Measurements from ENCODE around the gene NDUFAF7. TPM values are rescaled to one million over a fixed set of nuclear protein-coding genes. Genes with fewer than 3 reads are reported as not detected.
"Not testable (repeated sequence)": the region's sequence is repeated elsewhere in the genome, so short reads cannot be mapped to it uniquely, and the experiment has no call there.

Gene NDUFAF7, protein sequence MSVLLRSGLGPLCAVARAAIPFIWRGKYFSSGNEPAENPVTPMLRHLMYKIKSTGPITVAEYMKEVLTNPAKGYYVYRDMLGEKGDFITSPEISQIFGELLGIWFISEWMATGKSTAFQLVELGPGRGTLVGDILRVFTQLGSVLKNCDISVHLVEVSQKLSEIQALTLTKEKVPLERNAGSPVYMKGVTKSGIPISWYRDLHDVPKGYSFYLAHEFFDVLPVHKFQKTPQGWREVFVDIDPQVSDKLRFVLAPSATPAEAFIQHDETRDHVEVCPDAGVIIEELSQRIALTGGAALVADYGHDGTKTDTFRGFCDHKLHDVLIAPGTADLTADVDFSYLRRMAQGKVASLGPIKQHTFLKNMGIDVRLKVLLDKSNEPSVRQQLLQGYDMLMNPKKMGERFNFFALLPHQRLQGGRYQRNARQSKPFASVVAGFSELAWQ
- 28.8 and 44.1 TPM in 2 replicates for total RNA-seq (2014; rRNA removed; shearing (Covaris generic))

GRCh38 chr2:37231241-37232130 lies at the start of gene NDUFAF7, which contains the start of gene CEBPZ:
TSS of gene NDUFAF7 (plus strand) at chr2:37231658. CDS start at chr2:37231706, 48 bp downstream.
TSS of gene CEBPZ (minus strand) at chr2:37231596. CDS start at chr2:37231567, 29 bp downstream.
- peak within 1 kb of the TSS; percentile 88 for H3K4me3 ChIP-seq (ENCODE audit: insufficient read depth, low read depth, low read length)
- H3K36me3 ChIP-seq (replicated peaks; ENCODE audit: control insufficient read depth, insufficient read depth, low read length): peaks cover 15% of the 10 kb centered on the region
- H3K27me3 ChIP-seq (ENCODE audit: control insufficient read depth, insufficient read depth, low read length): no peaks in the 10 kb centered on the region
- DNase-seq: peak; percentile 88

DNA sequence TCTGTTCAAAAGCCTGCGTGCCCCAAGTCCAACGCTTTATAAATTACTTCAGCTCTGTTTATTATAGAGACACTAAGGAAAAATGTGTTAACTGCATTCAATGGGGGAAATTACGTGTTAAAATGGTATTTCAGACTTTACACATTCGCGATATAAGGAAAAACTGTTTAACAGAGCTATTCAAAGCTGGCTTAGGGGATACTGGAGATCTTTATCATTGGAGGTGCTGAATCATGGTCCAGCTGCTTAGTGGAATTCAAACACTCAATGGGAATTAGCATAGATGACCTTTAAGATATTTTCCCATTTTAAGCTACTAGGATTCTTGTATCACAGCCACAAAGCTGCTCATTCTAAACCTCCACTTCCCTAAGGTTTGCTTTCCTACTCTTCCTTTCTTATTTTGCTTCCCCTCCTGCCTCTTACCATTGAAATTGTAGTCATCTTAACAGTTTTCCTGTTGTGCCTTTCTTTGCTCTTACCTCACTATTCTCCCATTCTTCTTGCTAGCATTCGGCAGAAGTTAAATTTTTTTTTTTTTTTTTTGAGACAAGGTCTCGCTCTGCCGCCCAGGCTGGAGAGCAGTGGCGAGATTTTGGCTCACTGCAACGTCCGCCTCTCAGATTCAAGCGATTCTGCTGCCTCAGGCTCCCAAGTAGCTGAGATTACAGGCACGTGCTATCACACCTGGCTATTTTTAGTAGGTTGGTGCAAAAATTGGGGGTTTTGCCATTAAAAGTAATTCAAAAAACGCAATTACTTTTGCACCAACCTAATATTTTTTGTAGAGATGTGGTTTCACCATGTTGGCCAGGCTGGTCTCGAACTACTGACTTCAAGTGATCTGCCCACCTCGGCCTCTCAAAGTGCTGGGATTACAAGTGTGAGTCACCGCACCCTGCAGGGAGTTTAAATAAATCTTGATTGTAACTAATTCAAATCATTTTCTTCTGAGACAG lies 49.5 kb upstream of the NDUFAF7 start:
- Histone ChIP-seq H3K4me3 (ENCODE audit: insufficient read depth, low read depth, low read length) (no peak overlapping the region), H3K27me3 (ENCODE audit: control insufficient read depth, insufficient read depth, low read length) (no peaks in the 10 kb centered on the region), H3K36me3 (replicated peaks; ENCODE audit: control insufficient read depth, insufficient read depth, low read length) (no peaks in the 10 kb centered on the region)
- DNase-seq: no peak

- Histone ChIP-seq H3K27me3 (ENCODE audit: control insufficient read depth, insufficient read depth, low read length) (no peaks in the 10 kb centered on the region), H3K36me3 (replicated peaks; ENCODE audit: control insufficient read depth, insufficient read depth, low read length) (no peaks in the 10 kb centered on the region), H3K4me3 (ENCODE audit: insufficient read depth, low read depth, low read length) (no peak within 1 kb of the TSS)
- DNase-seq: no peak
Measured at GRCh38 chr2:37188570-37188969, 42.9 kb upstream of the NDUFAF7 start, which contains the start of gene SULT6B1. TSS of gene SULT6B1 (minus strand) at chr2:37188670. CDS start at chr2:37188640, 30 bp downstream.

DNA sequence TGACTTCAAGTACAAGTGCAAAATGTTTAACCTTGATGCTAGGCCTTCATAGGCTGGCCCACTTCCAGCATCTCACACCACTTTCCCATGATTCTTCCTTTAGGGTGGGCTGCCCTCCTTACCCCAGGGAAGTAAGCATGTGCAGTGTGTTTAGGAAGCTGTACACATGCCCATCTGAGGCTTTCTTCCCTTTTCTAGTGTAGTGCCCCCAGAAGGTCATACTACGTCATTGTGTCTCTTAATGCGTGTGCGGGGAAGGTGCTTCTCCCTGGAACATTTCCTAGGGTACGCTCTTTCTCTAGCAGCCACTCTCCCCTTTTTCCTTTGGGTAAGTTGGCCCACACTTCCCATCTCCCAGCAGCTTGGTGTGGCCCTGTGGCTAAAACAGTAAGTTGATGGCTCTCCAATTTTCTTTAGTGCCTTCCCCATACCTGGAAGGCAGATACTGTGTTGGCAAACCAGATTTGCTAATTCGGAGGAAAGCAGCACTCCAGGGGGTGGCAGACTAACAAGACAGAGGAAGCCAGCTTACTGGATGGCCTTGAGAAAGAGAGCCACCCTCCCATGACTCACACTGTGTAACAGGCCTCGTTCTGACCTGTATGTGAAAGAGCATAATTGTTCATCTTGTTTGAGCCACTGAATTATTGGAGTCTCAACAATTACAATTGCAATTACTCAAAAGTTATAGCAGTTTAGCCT lies 41.9 kb upstream of the NDUFAF7 start:
- DNase-seq: peak; percentile 60
- no peaks in the 10 kb centered on the region for H3K27me3 ChIP-seq (ENCODE audit: control insufficient read depth, insufficient read depth, low read length)
- no peak overlapping the region for H3K4me3 ChIP-seq (ENCODE audit: insufficient read depth, low read depth, low read length)
- H3K36me3 ChIP-seq (replicated peaks; ENCODE audit: control insufficient read depth, insufficient read depth, low read length): no peaks in the 10 kb centered on the region

- no peaks in the 10 kb centered on the region for H3K27me3 ChIP-seq (ENCODE audit: control insufficient read depth, insufficient read depth, low read length)
- H3K36me3 ChIP-seq (replicated peaks; ENCODE audit: control insufficient read depth, insufficient read depth, low read length): no peaks in the 10 kb centered on the region
- H3K4me3 ChIP-seq (ENCODE audit: insufficient read depth, low read depth, low read length): no peak overlapping the region
- DNase-seq: no peak
Measured at GRCh38 chr2:37190290-37190689, 41.2 kb upstream of the NDUFAF7 start.

- DNase-seq: no peak
- Histone ChIP-seq H3K36me3 (replicated peaks; ENCODE audit: control insufficient read depth, insufficient read depth, low read length) (no peaks in the 10 kb centered on the region), H3K4me3 (ENCODE audit: insufficient read depth, low read depth, low read length) (no peak overlapping the region), H3K27me3 (ENCODE audit: control insufficient read depth, insufficient read depth, low read length) (no peaks in the 10 kb centered on the region)
Measured at GRCh38 chr2:37191253-37191652, 40.2 kb upstream of the NDUFAF7 start.

DNA sequence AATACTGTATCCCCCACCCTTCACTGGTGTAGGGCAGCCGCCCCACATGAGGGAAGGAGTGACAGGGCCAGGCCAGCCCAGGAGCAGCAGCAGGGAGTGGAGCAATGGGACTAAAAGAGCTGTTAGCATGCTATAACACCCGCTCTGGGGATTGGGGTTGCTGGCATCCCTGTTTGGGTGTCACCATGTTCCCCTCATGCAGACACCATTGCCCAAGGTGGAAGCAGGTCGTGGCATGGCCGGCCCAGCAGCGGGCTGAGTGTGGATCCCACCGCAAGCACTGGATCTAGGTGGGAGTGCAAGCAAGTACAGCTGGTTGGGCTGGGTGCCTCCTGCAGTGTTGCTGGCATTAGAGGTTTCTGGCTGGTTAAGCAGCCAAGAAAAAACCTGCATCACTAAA lies 39.7 kb upstream of the NDUFAF7 start:
- DNase-seq: peak; percentile 51
- Histone ChIP-seq H3K4me3 (ENCODE audit: insufficient read depth, low read depth, low read length) (no peak overlapping the region), H3K27me3 (ENCODE audit: control insufficient read depth, insufficient read depth, low read length) (no peaks in the 10 kb centered on the region), H3K36me3 (replicated peaks; ENCODE audit: control insufficient read depth, insufficient read depth, low read length) (no peaks in the 10 kb centered on the region)

DNA sequence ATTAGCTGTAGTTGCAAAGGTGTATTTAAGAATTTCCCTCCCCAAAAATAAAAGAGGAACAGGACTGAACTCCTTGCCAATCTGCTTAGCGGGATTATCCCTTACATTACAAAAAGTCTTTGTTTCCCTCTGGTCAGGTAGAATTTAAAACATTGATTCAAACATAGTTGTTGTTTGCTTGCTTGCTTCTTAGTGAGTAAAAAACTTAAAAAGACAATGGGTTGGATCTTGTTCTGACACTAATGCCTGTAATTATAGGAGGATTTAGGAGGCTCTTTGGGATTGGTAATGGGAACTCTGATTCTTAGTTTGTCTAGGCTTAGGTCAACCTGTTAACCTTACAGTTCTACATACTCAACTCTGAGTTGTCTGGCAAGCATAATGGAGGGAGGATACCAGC lies 38.9 kb upstream of the NDUFAF7 start:
- H3K27me3 ChIP-seq (ENCODE audit: control insufficient read depth, insufficient read depth, low read length): no peaks in the 10 kb centered on the region
- H3K36me3 ChIP-seq (replicated peaks; ENCODE audit: control insufficient read depth, insufficient read depth, low read length): no peaks in the 10 kb centered on the region
- DNase-seq: no peak
- no peak overlapping the region for H3K4me3 ChIP-seq (ENCODE audit: insufficient read depth, low read depth, low read length)

GRCh38 chr2:37195862-37196319 lies 35.6 kb upstream of the NDUFAF7 start:
- peak overlapping the region; percentile 99 for H3K4me3 ChIP-seq (ENCODE audit: insufficient read depth, low read depth, low read length)
- not testable (repeated sequence) for DNase-seq; H3K27me3 ChIP-seq (ENCODE audit: control insufficient read depth, insufficient read depth, low read length); H3K36me3 ChIP-seq (replicated peaks; ENCODE audit: control insufficient read depth, insufficient read depth, low read length)

GRCh38 chr2:37196320-37197195 lies 34.9 kb upstream of the NDUFAF7 start, which contains the start of gene CEBPZOS:
TSS of gene CEBPZOS (plus strand) at chr2:37196496. CDS start at chr2:37199705, 3,209 bp downstream.
- peak; percentile 78 for DNase-seq
- H3K36me3 ChIP-seq (replicated peaks; ENCODE audit: control insufficient read depth, insufficient read depth, low read length): peaks cover 4% of the 10 kb centered on the region
- H3K27me3 ChIP-seq (ENCODE audit: control insufficient read depth, insufficient read depth, low read length): no peaks in the 10 kb centered on the region
- peak within 1 kb of the TSS; percentile 99 for H3K4me3 ChIP-seq (ENCODE audit: insufficient read depth, low read depth, low read length)

DNA sequence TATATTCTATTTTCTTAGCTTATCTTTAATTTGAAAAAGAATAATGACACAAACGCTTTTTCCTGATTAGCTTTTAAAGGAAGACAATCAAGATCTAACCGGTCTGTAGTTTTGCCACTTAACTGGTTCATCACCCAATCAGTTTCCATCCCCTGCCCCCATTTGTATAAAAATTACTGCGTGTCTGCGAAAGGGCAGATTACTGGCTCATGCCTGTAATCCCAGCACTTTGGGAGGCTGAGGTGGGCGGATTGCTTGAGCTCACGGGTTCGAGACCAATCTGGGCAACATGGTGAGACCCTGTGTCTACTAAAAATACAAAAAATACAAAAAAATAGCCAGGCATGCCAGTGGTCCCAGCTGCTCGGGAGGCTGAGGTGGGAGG lies 32.8 kb upstream of the NDUFAF7 start:
- DNase-seq: no peak
- peaks cover 18% of the 10 kb centered on the region for H3K36me3 ChIP-seq (replicated peaks; ENCODE audit: control insufficient read depth, insufficient read depth, low read length)
- no peak overlapping the region for H3K4me3 ChIP-seq (ENCODE audit: insufficient read depth, low read depth, low read length)
- H3K27me3 ChIP-seq (ENCODE audit: control insufficient read depth, insufficient read depth, low read length): no peaks in the 10 kb centered on the region

DNA sequence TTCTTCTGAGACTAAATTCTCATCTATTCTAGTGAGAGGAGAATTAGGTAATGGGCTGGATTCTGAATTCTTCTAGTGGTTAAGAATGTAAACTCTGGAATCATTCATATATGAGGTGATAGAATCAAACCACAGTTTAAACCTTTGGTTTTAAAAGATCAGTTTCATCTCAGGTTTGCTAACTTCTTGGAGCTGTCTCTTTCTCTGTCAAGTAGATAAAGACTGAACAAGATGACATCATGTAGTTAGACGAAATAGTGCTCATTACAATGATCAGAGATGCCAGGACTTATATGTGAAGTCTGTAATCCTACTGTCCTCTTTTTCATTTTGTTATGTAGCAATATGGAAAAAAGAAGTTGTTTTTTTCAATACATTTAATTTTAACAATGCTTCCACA lies 30.2 kb upstream of the NDUFAF7 start:
- Histone ChIP-seq H3K27me3 (ENCODE audit: control insufficient read depth, insufficient read depth, low read length) (no peaks in the 10 kb centered on the region), H3K4me3 (ENCODE audit: insufficient read depth, low read depth, low read length) (no peak overlapping the region), H3K36me3 (replicated peaks; ENCODE audit: control insufficient read depth, insufficient read depth, low read length) (peaks cover 21% of the 10 kb centered on the region)
- no peak for DNase-seq
